ENCODE measurements around the gene SPATS2L. TPM values are rescaled to one million over a fixed set of nuclear protein-coding genes. Genes with fewer than 3 reads are reported as not detected.
A peak's percentile ranks its signal among the peaks of the same experiment; 100 is the strongest.

The SPATS2L gene
- total RNA-seq, 1 experiment from 2014 or later = 47.3 TPM

GRCh38 chr2:200258881-200259576, 47.5 kb upstream of the SPATS2L start:
- H2BK12ac ChIP-seq (ENCODE audit: insufficient read length, low read depth, low read length) = no peak overlapping the region
- no peaks in the 10 kb centered on the region for H4K20me1 ChIP-seq (ENCODE audit: control insufficient read depth, insufficient read depth, insufficient read length)
- no peak overlapping the region for H4K91ac ChIP-seq (ENCODE audit: insufficient read length, low read depth, low read length)
- H3K23me2 ChIP-seq (ENCODE audit: insufficient read length, low read depth, low read length, poor library complexity, severe bottlenecking) = no peaks in the 10 kb centered on the region
- peaks cover 13 to 16% of the 10 kb centered on the region in 2 experiments for H3K4me1 Mint-ChIP-seq
- no peak for DNase-seq
- H3K27ac ChIP-seq (ENCODE audit: insufficient read length, low read depth, low read length) = no peak overlapping the region
- H3K9ac ChIP-seq (ENCODE audit: extremely low read depth, insufficient read length, low read length) = no peak overlapping the region
- H3K36me3 Mint-ChIP-seq (ENCODE audit: insufficient read depth in 1 of 3, low read depth in 3 of 3) = peaks cover 0 to 17% (median 8%) of the 10 kb centered on the region in 3 experiments; a peak in 6 of 7 replicates
- H2BK120ac ChIP-seq (ENCODE audit: low read depth, low read length, poor library complexity, severe bottlenecking) = no peak overlapping the region
- H3K14ac ChIP-seq (ENCODE audit: insufficient read depth, low read length) = no peak overlapping the region
- no peaks in the 10 kb centered on the region; the same call in 1 of the 2 replicates for H3K27me3 Mint-ChIP-seq (ENCODE audit: low read depth)
- no peak overlapping the region for H3K4me2 ChIP-seq (ENCODE audit: insufficient read depth, insufficient read length, low read length)
- no peak overlapping the region for H2BK15ac ChIP-seq (ENCODE audit: low read depth, low read length)
- no peak overlapping the region for H3K4ac ChIP-seq (ENCODE audit: low read depth, low read length)
- no CpG with 5 or more reads among the region's 7 CpGs for WGBS (ENCODE audit: extremely low coverage, insufficient read length, low lambda C conversion rate)
- peak overlapping the region; percentile 67 for H2AFZ ChIP-seq (ENCODE audit: low read length)
- no peak overlapping the region for H3K4me3 Mint-ChIP-seq
- H3K56ac ChIP-seq (ENCODE audit: insufficient read length, low read depth, low read length) = no peak overlapping the region
- no peak overlapping the region for H2BK5ac ChIP-seq (ENCODE audit: insufficient read length, low read length)
- no peak overlapping the region for H3K18ac ChIP-seq (ENCODE audit: insufficient read length, low read depth, low read length)
- H3K4me1 ChIP-seq (ENCODE audit: insufficient read depth, low read length) = no peaks in the 10 kb centered on the region; the same call in none of the 2 replicates
- H3K79me1 ChIP-seq (ENCODE audit: insufficient read depth, low read depth, low read length, poor library complexity, severe bottlenecking) = no peaks in the 10 kb centered on the region
- H4K5ac ChIP-seq (ENCODE audit: insufficient read length, low read depth, low read length) = no peak overlapping the region
- peaks cover 0 to 10% of the 10 kb centered on the region in 2 experiments; a peak in 3 of 5 replicates for H3K9me3 Mint-ChIP-seq
- no peak overlapping the region for H2BK20ac ChIP-seq (ENCODE audit: low read depth, low read length, poor library complexity, severe bottlenecking)
- no peak for TF ChIP-seq CTCF (conservative IDR thresholded peaks at IDR 0.05)
- H3K27ac Mint-ChIP-seq = no peak overlapping the region; a peak in 1 of 7 replicates
- H2AK5ac ChIP-seq (ENCODE audit: insufficient read length, low read length) = no peak overlapping the region
- H4K8ac ChIP-seq (replicated peaks; ENCODE audit: insufficient read length, low read depth, low read length) = no peak overlapping the region
- no peak overlapping the region for H3T11ph ChIP-seq (ENCODE audit: low read length)
- no peaks in the 10 kb centered on the region for H3K27me3 ChIP-seq (ENCODE audit: insufficient read depth, low read length)
- H3K23ac ChIP-seq (ENCODE audit: insufficient read length, low read depth, low read length) = no peak overlapping the region
- no peaks in the 10 kb centered on the region for H3K79me2 ChIP-seq (ENCODE audit: insufficient read depth, low read length)
- H3K9me3 ChIP-seq (ENCODE audit: control insufficient read depth, low read depth, low read length) = no peaks in the 10 kb centered on the region
